Testis (tissue), 2 donors: ENCODE measurements around the gene WBP1L.
"Not testable (repeated sequence)": the region's sequence is repeated elsewhere in the genome, so short reads cannot be mapped to it uniquely, and the experiment has no call there.

Experiments
- CTCF ChIP-seq, 3 experiments: fragments of 450-650 bp in 2 of 3; fragments of 200-600 bp in 1 of 3; sonication (generic) in 1 of 3; IDR thresholded peaks; one replicate each; pipeline ENCODE4 v1.5.1; 2016 to 2019; ENCODE audit warnings: antibody characterized with exemption in 3 of 3, mild to moderate bottlenecking in 2 of 3, moderate library complexity in 1 of 3
- POLR2A ChIP-seq: fragments of 450-650 bp; IDR thresholded peaks from one replicate; pipeline ENCODE4 v1.6.1; 2017; ENCODE audit warnings: antibody characterized with exemption, mild to moderate bottlenecking, moderate library complexity

- not testable (repeated sequence) for TF ChIP-seq POLR2A; CTCF (IDR thresholded peaks at IDR 0.05)
Measured at GRCh38 chr10:102716900-102717565, 26.7 kb upstream of the WBP1L start.
